ENCODE results near the gene RAMACL.

GRCh38 chr6:166615059-166615770, 28.7 kb upstream of the RAMACL start:
- TF ChIP-seq CTCF (IDR thresholded peaks at IDR 0.05) (no peak), POLR2A (IDR thresholded peaks at IDR 0.05) (no peak)
